HG03025 (cell line): ENCODE results near the gene C2orf80.
"Not testable (repeated sequence)": the region's sequence is repeated elsewhere in the genome, so short reads cannot be mapped to it uniquely, and the experiment has no call there.

Source experiments
- ATAC-seq: cut with Tn5 transposase; IDR thresholded peaks from one replicate; pipeline ENCODE4 v1.9.1; 2021; ENCODE audit warnings: mild to moderate bottlenecking, moderate library complexity; ENCODE audit not compliant: unreplicated experiment, low FRiP score

C2orf80 gene

GRCh38 chr2:208182835-208183234 is 7.0 kb downstream of the C2orf80 start:
- no peak for ATAC-seq

GRCh38 chr2:208179028-208179609 is 10.7 kb downstream of the C2orf80 start:
- ATAC-seq = no peak

DNA sequence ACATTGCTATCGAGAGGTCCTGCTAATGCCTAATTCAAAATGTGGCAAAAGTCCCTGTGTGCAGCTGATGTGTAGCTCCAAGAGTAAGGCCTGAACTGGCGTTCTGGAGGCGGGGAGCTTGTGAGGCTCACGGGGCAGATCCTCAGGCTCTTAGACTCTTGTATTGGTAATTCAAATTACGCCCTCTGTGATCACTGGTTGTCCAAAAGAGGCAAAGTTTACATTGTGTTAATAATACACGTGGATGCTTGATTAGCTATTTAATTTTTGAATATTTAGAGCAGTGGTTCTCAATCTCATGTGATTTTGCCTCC is 14.0 kb downstream of the C2orf80 start:
- no peak for ATAC-seq

- ATAC-seq = peak; percentile 97
Observed at GRCh38 chr2:208175069-208175839, 14.6 kb downstream of the C2orf80 start.

DNA sequence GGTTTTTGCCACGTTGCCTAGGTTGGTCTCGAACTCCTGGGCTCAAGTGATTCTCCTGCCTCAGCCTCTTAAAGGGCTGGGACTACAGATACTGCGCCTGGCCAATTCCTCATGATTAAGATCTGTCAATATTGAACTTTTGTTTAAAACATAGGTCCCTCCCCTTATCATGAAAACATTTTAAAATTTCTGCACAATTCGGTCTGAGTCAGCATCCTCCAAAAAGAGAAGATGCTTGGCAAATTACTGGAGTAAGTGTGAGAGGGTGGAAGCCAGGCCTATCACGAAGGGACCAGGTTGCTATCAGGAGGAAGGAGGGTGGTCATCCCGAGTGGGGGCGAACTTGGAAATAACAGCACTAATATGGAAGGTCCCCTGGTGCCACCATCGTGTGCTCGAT is 15.7 kb downstream of the C2orf80 start:
- no peak for ATAC-seq

GRCh38 chr2:208172125-208172524 is 17.7 kb downstream of the C2orf80 start:
- no peak for ATAC-seq

GRCh38 chr2:208164951-208165755 is 24.7 kb downstream of the C2orf80 start:
- ATAC-seq = no peak

DNA sequence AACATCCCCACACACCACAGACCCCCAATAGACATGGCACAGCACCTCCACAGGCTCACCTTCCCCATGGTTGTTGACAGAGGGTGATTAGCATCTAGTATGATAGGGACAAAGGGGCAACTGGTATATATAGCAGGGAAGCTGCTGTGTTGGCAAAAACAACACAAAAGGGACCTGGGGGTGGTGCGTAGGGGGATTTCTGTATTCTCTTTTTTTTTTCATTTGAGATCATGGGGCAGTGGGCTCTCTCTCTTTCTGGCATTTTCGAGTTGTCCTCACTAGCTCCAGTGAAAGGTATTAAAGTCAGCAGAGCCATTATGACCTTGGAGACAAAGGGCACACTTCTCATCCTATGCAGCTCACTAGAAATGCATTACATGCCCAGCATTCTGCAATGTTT is 26.3 kb downstream of the C2orf80 start, which contains the start of gene CRYGA:
Gene CRYGA, minus strand, starts transcription at position 101 of the 400 bp plus-strand sequence. Its CDS starts 33 bp downstream, at position 68.
- ATAC-seq = no peak

DNA sequence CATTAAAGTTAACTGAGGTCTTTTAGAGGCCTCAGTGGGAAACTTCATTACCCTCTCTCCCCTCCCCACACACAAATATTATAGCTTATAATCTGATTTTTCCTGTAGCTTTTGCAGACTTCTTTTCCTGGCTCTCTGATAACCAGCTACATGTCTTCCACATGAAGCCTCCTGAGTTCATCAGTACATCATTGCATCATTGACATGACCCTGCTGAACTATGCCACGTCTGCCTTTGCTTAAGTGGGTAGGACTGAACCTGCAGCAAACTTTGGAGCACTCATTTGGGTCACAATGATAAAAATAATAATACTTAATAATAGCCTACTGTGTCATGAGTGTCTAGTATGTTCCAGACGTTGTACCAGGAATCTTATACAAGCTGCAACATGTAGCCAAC is 33.4 kb downstream of the C2orf80 start:
- no peak for ATAC-seq

DNA sequence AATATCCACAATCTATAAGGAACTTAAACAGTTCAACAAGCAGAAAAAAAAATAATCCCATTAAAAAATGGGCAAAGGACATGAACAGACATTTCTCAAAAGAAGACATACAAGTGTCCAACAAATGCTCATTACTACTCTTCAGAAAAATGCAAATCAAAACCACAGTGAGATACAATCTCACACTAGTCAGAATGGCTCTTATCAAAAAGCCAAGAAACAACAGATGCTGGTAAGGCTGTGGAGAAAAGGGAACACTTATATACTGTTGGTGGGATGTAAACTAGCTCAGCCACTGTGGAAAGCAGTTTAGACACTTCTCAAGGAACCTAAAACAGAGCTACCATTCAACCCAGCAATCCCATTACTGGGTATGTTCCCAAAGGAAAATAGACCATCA is 36.7 kb downstream of the C2orf80 start:
- no peak for ATAC-seq

GRCh38 chr2:208150956-208151355 is 38.9 kb downstream of the C2orf80 start:
- no peak for ATAC-seq

GRCh38 chr2:208150094-208150493 is 39.7 kb downstream of the C2orf80 start:
- no peak for ATAC-seq

DNA sequence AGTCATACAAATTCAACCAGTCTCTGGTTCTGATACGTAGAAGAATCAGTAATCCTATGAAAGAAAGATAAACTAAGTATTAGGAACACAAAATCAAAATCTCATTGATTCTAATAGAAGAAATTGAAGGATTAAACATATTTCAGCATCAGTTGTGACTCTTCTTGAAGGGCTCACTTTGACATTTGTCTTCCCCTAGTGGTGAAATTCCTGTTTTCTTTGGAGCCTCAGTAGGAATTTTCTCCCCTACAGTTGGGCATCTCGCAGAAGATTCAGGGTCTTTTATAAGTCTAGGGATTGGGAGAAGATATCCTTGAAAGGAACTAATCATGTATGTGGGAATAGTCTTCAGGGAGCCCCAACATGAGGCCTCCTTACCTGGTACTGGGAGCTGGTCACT is 41.0 kb downstream of the C2orf80 start:
- no peak for ATAC-seq

- no peak for ATAC-seq
Observed at GRCh38 chr2:208147759-208148158, 42.1 kb downstream of the C2orf80 start.

DNA sequence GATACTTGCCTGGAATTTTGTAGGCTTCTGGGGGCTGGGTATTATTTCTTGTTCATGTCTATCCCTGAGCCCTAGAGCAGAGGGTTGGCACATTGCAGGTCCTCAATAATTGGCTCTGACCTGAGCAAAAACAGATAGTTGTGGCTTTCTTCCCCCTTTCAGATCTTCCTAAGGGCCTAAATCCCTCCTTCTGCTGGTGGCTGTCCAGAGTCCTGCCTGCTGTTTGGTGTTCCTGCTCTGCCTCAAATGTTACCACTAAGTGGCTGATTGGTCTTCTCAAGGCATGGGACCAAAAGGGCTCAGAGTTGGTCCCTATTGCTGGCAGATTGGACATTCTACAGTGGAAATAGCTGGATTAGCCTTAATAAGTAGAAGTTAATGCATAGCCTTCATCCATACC is 42.8 kb downstream of the C2orf80 start:
- no peak for ATAC-seq

DNA sequence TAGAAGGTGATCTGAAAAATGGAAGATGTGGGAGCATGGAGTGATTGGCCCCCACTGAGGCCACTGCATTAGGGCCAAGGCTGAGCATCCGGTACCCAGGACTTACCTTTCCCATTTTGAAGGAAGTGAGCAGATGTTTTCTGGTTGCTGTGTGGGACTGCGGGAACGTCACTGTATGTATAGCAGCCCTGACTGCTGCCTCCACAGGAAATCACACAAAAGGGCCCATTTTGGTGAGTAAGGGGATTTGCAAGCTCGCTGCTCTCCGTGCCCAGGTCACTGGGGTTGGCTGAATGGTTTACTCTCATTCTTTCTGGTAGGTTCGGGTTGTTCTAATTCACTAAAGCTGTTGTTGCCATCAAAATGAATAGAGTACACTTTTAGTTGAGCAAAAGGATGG is 43.8 kb downstream of the C2orf80 start, which contains the start of gene CRYGB:
Gene CRYGB, minus strand, starts transcription at position 153 of the 400 bp plus-strand sequence. Its CDS starts 38 bp downstream, at position 115.
- no peak for ATAC-seq

GRCh38 chr2:208142925-208143799 is 46.7 kb downstream of the C2orf80 start:
- ATAC-seq = no peak

DNA sequence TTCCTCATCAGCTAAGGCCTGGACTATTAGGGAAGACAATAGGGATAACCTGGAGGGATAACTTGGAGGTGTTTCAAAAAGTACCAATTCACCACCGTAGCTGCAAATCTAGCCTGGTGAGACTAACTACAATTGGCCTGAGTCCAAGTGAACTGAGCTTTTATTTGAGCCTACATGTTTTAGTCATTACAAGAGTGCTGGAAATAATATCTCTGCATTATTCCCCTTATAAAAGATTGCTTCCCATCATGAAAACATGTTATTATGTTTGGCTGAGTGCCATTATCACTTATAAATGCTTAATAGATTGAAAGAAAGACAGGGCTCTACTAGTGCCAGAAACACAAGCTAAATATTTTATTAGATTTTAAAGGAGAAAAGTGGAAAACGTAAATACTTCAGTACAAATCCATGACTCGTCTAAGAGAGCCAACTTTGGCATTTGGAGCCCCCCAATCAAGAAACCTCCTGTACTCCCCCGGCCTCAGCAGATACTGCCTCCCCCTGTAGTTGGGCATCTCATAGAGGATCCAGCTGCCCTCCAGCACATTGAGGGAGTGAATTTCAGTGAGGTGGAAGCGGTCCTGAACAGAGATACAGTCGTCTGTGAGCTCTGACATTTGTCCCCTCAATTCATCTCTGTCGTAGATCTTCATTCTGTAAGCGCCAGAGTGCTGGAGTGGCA is 47.4 kb downstream of the C2orf80 start:
- no peak for ATAC-seq

- no peak for ATAC-seq
Observed at GRCh38 chr2:208139447-208139846, 50.4 kb downstream of the C2orf80 start.

DNA sequence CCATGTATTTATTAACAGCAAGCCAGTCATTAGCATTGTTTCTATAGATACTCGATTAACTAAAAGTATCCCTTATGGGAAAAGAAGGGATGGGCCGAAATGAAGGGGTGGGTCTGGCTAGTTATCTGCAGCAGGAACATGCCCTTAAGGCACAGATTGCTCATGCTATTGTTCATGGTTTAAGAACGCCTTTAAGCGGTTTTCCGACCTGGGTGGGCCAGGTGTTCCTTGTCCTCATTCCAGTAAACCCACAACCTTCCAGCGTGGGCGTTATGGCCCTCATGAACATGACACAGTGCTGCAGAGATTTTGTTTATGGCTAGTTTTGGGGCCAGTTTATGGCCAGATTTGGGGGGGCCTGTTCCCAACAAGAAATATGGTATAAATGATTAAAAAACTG is 51.5 kb downstream of the C2orf80 start:
- not testable (repeated sequence) for ATAC-seq
